HCEC 1CT (cell line): ENCODE data around the gene PAK1.

Experiments used
- DNase-seq: peaks from one replicate; pipeline ENCODE4 v3.0.0-alpha.2; 2017

PAK1 gene

GRCh38 chr11:77359481-77359880 lies 114.4 kb downstream of the PAK1 start:
- DNase-seq, result no peak

- DNase-seq, result no peak
These were observed 120.8 kb downstream of the PAK1 start for GRCh38 chr11:77353131-77353530.

GRCh38 chr11:77351281-77351886 lies 122.5 kb downstream of the PAK1 start:
- peak; percentile 18 for DNase-seq

GRCh38 chr11:77347948-77348347 lies 125.9 kb downstream of the PAK1 start:
- DNase-seq, result no peak

GRCh38 chr11:77346906-77347603 lies 126.8 kb downstream of the PAK1 start:
- DNase-seq, result peak; percentile 41

- peak; percentile 56 for DNase-seq
These were observed 128.3 kb downstream of the PAK1 start for GRCh38 chr11:77345621-77346020.

- no peak for DNase-seq
These were observed 133.4 kb downstream of the PAK1 start for GRCh38 chr11:77340501-77340900.

- DNase-seq, result no peak
These were observed 141.6 kb downstream of the PAK1 start for GRCh38 chr11:77332259-77332658.

- DNase-seq, result no peak
These were observed 148.7 kb downstream of the PAK1 start for GRCh38 chr11:77325159-77325558.

- peak; percentile 57 for DNase-seq
These were observed 149.4 kb downstream of the PAK1 start for GRCh38 chr11:77324508-77324907.

GRCh38 chr11:77322926-77323590 lies 150.8 kb downstream of the PAK1 start:
- peak; percentile 79 for DNase-seq

GRCh38 chr11:77322506-77322905 lies 151.4 kb downstream of the PAK1 start:
- DNase-seq, result peak; percentile 90

GRCh38 chr11:77320351-77320750 lies 153.5 kb downstream of the PAK1 start:
- no peak for DNase-seq

- no peak for DNase-seq
These were observed 155.3 kb downstream of the PAK1 start for GRCh38 chr11:77318600-77318999.

GRCh38 chr11:77316733-77317342 lies 157.1 kb downstream of the PAK1 start:
- no peak for DNase-seq

- DNase-seq, result no peak
These were observed 161.8 kb downstream of the PAK1 start for GRCh38 chr11:77312107-77312506.

- DNase-seq, result no peak
These were observed 162.2 kb downstream of the PAK1 start for GRCh38 chr11:77311701-77312100.

GRCh38 chr11:77310721-77311120 lies 163.2 kb downstream of the PAK1 start:
- DNase-seq, result no peak

GRCh38 chr11:77309401-77310085 lies 164.4 kb downstream of the PAK1 start:
- DNase-seq, result peak; percentile 31

- DNase-seq, result no peak
These were observed 165.1 kb downstream of the PAK1 start for GRCh38 chr11:77308838-77309237.

- no peak for DNase-seq
These were observed 170.6 kb downstream of the PAK1 start for GRCh38 chr11:77303328-77303727.

- no peak for DNase-seq
These were observed 171.1 kb downstream of the PAK1 start for GRCh38 chr11:77302752-77303151.

- DNase-seq, result no peak
These were observed 172.4 kb downstream of the PAK1 start, which contains the start of gene GDPD4 for GRCh38 chr11:77301510-77301909. TSS of gene GDPD4 (minus strand) at chr11:77301686. CDS start at chr11:77285137, 16,549 bp downstream.
